Neural progenitor cell (in vitro differentiated cells): ENCODE results near the gene LCE2C. TPM values are rescaled to one million over a fixed set of nuclear protein-coding genes. Genes with fewer than 3 reads are reported as not detected.

Experiments
- DNase-seq: peaks from one replicate; pipeline ENCODE4 v3.0.0-alpha.2; 2016; ENCODE audit warnings: low spot score
- H2AFZ ChIP-seq: fragments of 200-600 bp; sonication (generic); replicated peaks from 2 replicates; pipeline ENCODE4 v1.6.1; 2016; ENCODE audit warnings: antibody characterized with exemption
- H3F3A ChIP-seq: fragments of 200-600 bp; sonication (generic); 2 replicates; pipeline ENCODE4 v1.6.1; 2016; ENCODE audit warnings: antibody characterized with exemption, low read depth
- H3K27ac ChIP-seq: fragments of 200-600 bp; sonication (generic); 2 replicates; pipeline ENCODE4 v1.5.1; 2016; ENCODE audit warnings: mild to moderate bottlenecking
- H3K27me3 ChIP-seq: fragments of 200-600 bp; sonication (generic); 2 replicates; pipeline ENCODE4 v1.6.1; 2016; ENCODE audit warnings: mild to moderate bottlenecking, moderate library complexity
- H3K36me3 ChIP-seq: fragments of 200-600 bp; sonication (generic); 2 replicates; pipeline ENCODE4 v1.5.1; 2016
- H3K4me1 ChIP-seq: fragments of 200-600 bp; sonication (generic); 2 replicates; pipeline ENCODE4 v1.6.1; 2016; ENCODE audit warnings: mixed run types
- H3K4me2 ChIP-seq: fragments of 200-600 bp; sonication (generic); 2 replicates; pipeline ENCODE4 v1.6.1; 2016
- H3K4me3 ChIP-seq: fragments of 200-600 bp; sonication (generic); 2 replicates; pipeline ENCODE4 v1.5.1; 2016
- H3K79me2 ChIP-seq: fragments of 200-600 bp; sonication (generic); 2 replicates; pipeline ENCODE4 v1.6.1; 2016; ENCODE audit warnings: low read depth
- H3K9ac ChIP-seq: fragments of 200-600 bp; sonication (generic); 2 replicates; pipeline ENCODE4 v1.6.1; 2016
- H3K9me3 ChIP-seq: fragments of 200-600 bp; sonication (generic); 2 replicates; pipeline ENCODE4 v1.5.1; 2016; ENCODE audit warnings: low read depth
- H4K20me1 ChIP-seq: fragments of 200-600 bp; sonication (generic); 2 replicates; pipeline ENCODE4 v1.6.1; 2016; ENCODE audit warnings: low read depth
- H3K27ac Mint-ChIP-seq: 3 replicates; pipeline ENCODE4 v1.8.0; 2021; ENCODE audit warnings: mixed read lengths
- H3K27me3 Mint-ChIP-seq: 2 replicates; pipeline ENCODE4 v1.8.0; 2022; ENCODE audit warnings: low read depth, mild to moderate bottlenecking, inconsistent platforms, moderate library complexity, mixed read lengths; ENCODE audit not compliant: insufficient read depth
- H3K36me3 Mint-ChIP-seq: 3 replicates; pipeline ENCODE4 v1.8.0; 2021; ENCODE audit warnings: mixed read lengths
- H3K4me1 Mint-ChIP-seq: 3 replicates; pipeline ENCODE4 v1.8.0; 2021; ENCODE audit warnings: mixed read lengths
- H3K4me3 Mint-ChIP-seq: 3 replicates; pipeline ENCODE4 v1.8.0; 2021; ENCODE audit warnings: mild to moderate bottlenecking, moderate library complexity, mixed read lengths
- H3K9me3 Mint-ChIP-seq: 3 replicates; pipeline ENCODE4 v1.8.0; 2020; ENCODE audit warnings: mixed read lengths
- EZH2 ChIP-seq: fragments of 200-600 bp; sonication (generic); IDR thresholded peaks from 2 replicates; pipeline ENCODE4 v1.6.1; 2017; ENCODE audit warnings: antibody characterized with exemption, mild to moderate bottlenecking, moderate library complexity
- EZH2phosphoT487 ChIP-seq: fragments of 200-600 bp; sonication (generic); IDR thresholded peaks from 2 replicates; pipeline ENCODE4 v1.6.1; 2017; ENCODE audit warnings: antibody characterized with exemption
- total RNA-seq: library from RNA; depleted of rRNA; stranded (reverse); fragments of >200 nt; gene quantifications from 2 replicates; pipeline ENCODE4 v1.2.3, GENCODE V29; 2015; ENCODE audit warnings: low replicate concordance
- TF ChIP-seq, protein P1 (sequence below): fragments of 200-600 bp; sonication (generic); IDR thresholded peaks from 2 replicates; pipeline ENCODE4 v1.5.1; 2017; ENCODE audit warnings: antibody characterized with exemption, mild to moderate bottlenecking

LCE2C gene
- total RNA-seq, 1 donor from 2014 or later = not detected

DNA sequence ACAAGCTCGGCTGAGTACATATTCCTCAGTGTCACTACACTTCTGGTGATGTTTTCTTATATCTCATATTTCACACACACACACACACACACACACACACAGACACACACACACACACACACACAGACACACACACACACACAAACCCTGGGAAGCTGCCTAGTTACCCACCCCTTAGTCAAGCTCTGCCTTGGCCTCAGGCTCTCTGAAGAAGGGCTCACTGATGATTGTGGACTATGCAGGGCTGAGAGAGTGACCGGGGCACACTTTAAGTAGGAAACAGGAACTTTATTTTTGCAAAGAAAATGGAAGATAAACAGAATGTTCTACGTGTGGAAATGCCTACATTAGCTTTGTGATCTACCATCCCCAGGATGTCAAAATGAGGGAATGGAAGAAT lies 31.1 kb upstream of the LCE2C start:
- no peak overlapping the region for H3K4me3 ChIP-seq
- peaks cover 18% of the 10 kb centered on the region for H3K9me3 Mint-ChIP-seq

DNA sequence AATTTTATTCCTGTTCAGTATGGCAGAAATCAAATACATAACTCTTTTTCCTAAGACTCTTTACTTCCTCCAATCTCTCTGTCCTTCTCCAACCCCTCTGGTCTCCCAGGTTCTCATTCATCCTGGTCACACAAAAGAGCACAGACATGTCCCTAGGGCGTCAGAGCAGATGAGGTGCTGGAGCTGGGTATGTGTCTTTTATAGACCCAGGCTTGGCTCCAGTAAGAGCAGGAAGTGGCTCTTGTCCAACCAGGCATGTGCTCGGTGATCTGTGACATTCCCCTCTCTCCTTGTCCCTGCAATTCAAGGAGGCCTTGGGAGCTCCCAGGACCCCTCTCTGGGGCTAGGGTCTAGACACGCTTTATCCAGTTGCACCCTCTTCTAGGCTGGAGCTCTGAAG lies 29.9 kb upstream of the LCE2C start:
- no peak overlapping the region for H3K9ac ChIP-seq
- no peak overlapping the region for H3K4me2 ChIP-seq
- H3K4me1 ChIP-seq = no peaks in the 10 kb centered on the region
- Mint-ChIP-seq H3K36me3 (no peaks in the 10 kb centered on the region), H3K9me3 (peaks cover 19% of the 10 kb centered on the region), H3K27me3 (peaks cover 2% of the 10 kb centered on the region), H3K4me3 (no peak overlapping the region), H3K4me1 (no peaks in the 10 kb centered on the region), H3K27ac (no peak overlapping the region)
- H3K36me3 ChIP-seq = no peaks in the 10 kb centered on the region
- no peak overlapping the region for H3K27ac ChIP-seq
- H3K79me2 ChIP-seq = no peaks in the 10 kb centered on the region
- no peaks in the 10 kb centered on the region for H3K27me3 ChIP-seq
- no peaks in the 10 kb centered on the region for H4K20me1 ChIP-seq
- DNase-seq = no peak
- no peak overlapping the region for H3K4me3 ChIP-seq
- H3F3A ChIP-seq = no peaks in the 10 kb centered on the region
- H2AFZ ChIP-seq = no peak overlapping the region
- H3K9me3 ChIP-seq = peaks cover 37% of the 10 kb centered on the region
- TF ChIP-seq, protein P1, sequence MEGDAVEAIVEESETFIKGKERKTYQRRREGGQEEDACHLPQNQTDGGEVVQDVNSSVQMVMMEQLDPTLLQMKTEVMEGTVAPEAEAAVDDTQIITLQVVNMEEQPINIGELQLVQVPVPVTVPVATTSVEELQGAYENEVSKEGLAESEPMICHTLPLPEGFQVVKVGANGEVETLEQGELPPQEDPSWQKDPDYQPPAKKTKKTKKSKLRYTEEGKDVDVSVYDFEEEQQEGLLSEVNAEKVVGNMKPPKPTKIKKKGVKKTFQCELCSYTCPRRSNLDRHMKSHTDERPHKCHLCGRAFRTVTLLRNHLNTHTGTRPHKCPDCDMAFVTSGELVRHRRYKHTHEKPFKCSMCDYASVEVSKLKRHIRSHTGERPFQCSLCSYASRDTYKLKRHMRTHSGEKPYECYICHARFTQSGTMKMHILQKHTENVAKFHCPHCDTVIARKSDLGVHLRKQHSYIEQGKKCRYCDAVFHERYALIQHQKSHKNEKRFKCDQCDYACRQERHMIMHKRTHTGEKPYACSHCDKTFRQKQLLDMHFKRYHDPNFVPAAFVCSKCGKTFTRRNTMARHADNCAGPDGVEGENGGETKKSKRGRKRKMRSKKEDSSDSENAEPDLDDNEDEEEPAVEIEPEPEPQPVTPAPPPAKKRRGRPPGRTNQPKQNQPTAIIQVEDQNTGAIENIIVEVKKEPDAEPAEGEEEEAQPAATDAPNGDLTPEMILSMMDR = no peak
- TF ChIP-seq EZH2phosphoT487 (no peak), EZH2 (no peak)

More for the DNA sequence above, 31.1 kb upstream of the LCE2C start:
- Mint-ChIP-seq H3K4me3 (no peak overlapping the region), H3K27ac (no peak overlapping the region), H3K4me1 (no peaks in the 10 kb centered on the region), H3K27me3 (peaks cover 2% of the 10 kb centered on the region), H3K36me3 (no peaks in the 10 kb centered on the region)
- Histone ChIP-seq H3K27me3 (no peaks in the 10 kb centered on the region), H4K20me1 (no peaks in the 10 kb centered on the region), H3K79me2 (no peaks in the 10 kb centered on the region), H3K27ac (no peak overlapping the region), H2AFZ (no peak overlapping the region), H3K36me3 (no peaks in the 10 kb centered on the region), H3K9me3 (peaks cover 34% of the 10 kb centered on the region), H3K9ac (no peak overlapping the region), H3K4me1 (no peaks in the 10 kb centered on the region), H3K4me2 (no peak overlapping the region), H3F3A (no peaks in the 10 kb centered on the region)
- DNase-seq = no peak
- TF ChIP-seq, protein P1 = no peak
- TF ChIP-seq EZH2 = no peak

GRCh38 chr1:152646656-152647055 lies 28.4 kb upstream of the LCE2C start:
- no peak overlapping the region for H3K27ac Mint-ChIP-seq
- Histone ChIP-seq H2AFZ (no peak overlapping the region), H3K79me2 (no peaks in the 10 kb centered on the region), H3K9me3 (peaks cover 39% of the 10 kb centered on the region), H3K9ac (no peak overlapping the region), H3K4me1 (no peaks in the 10 kb centered on the region), H3K27me3 (no peaks in the 10 kb centered on the region), H4K20me1 (no peaks in the 10 kb centered on the region), H3K4me2 (no peak overlapping the region), H3F3A (no peaks in the 10 kb centered on the region), H3K36me3 (no peaks in the 10 kb centered on the region), H3K4me3 (no peak overlapping the region), H3K27ac (no peak overlapping the region)
- no peaks in the 10 kb centered on the region for H3K4me1 Mint-ChIP-seq
- TF ChIP-seq EZH2phosphoT487 = no peak
- TF ChIP-seq, protein P1 = no peak
- no peak for TF ChIP-seq EZH2
- no peaks in the 10 kb centered on the region for H3K36me3 Mint-ChIP-seq
- H3K4me3 Mint-ChIP-seq = no peak overlapping the region
- H3K27me3 Mint-ChIP-seq = peaks cover 2% of the 10 kb centered on the region
- DNase-seq = no peak
- H3K9me3 Mint-ChIP-seq = peaks cover 22% of the 10 kb centered on the region
